K562 (cell line): ENCODE data around the gene TAF15. TPM values are rescaled to one million over a fixed set of nuclear protein-coding genes. Genes with fewer than 3 reads are reported as not detected.

Experiments
- FOXA1 ChIP-seq: fragments of 450-650 bp; IDR thresholded peaks from 2 replicates; pipeline ENCODE4 v1.6.1; 2016; ENCODE audit warnings: mild to moderate bottlenecking, borderline replicate concordance
- FOXK1 ChIP-seq: sonication (generic); formaldehyde crosslinking; IDR thresholded peaks from 2 replicates; pipeline ENCODE4 v1.8.0; 2022; ENCODE audit warnings: missing genetic modification reagents, mild to moderate bottlenecking, borderline replicate concordance
- LARP7 ChIP-seq: fragments of 450-650 bp; IDR thresholded peaks from 2 replicates; pipeline ENCODE4 v1.6.1; 2016
- MBD2 ChIP-seq: sonication (generic); IDR thresholded peaks from 2 replicates; pipeline ENCODE4 v1.6.1; 2016; ENCODE audit warnings: low read depth, borderline replicate concordance
- MCM5 ChIP-seq: fragments of 450-650 bp; IDR thresholded peaks from 2 replicates; pipeline ENCODE4 v1.6.1; 2016; ENCODE audit warnings: low read depth
- MYC ChIP-seq, 2 experiments: fragments of 250-450 bp in 1 of 2; sonication (Bioruptor Pico) in 1 of 2; IDR thresholded peaks; 2 replicates each; pipeline versions ENCODE4 v1.5.1 to v1.6.1; 2012 to 2021; ENCODE audit warnings: low read depth in 2 of 2, borderline replicate concordance in 1 of 2, improper control_type of control experiment in 1 of 2, low read length in 1 of 2, mild to moderate bottlenecking in 1 of 2, moderate library complexity in 1 of 2
- NCOA4 ChIP-seq: fragments of 450-650 bp; IDR thresholded peaks from 2 replicates; pipeline ENCODE4 v1.6.1; 2018; ENCODE audit warnings: mild to moderate bottlenecking; ENCODE audit not compliant: partially characterized antibody
- PHB ChIP-seq: fragments of 250-450 bp; sonication (Bioruptor Pico); IDR thresholded peaks from 2 replicates; pipeline ENCODE4 v1.5.0; 2021
- RBM14 ChIP-seq: fragments of 200-400 bp; formaldehyde crosslinking; IDR thresholded peaks from 2 replicates; pipeline ENCODE4 v1.6.1; 2018; ENCODE audit warnings: low read depth, mild to moderate bottlenecking, low read length, moderate library complexity, borderline replicate concordance; ENCODE audit not compliant: insufficient read depth
- SAFB2 ChIP-seq: fragments of 200-400 bp; formaldehyde crosslinking; IDR thresholded peaks from 2 replicates; pipeline ENCODE4 v1.6.1; 2018; ENCODE audit warnings: borderline replicate concordance, low read length, low read depth, moderate library complexity; ENCODE audit not compliant: severe bottlenecking
- SIRT6 ChIP-seq: IDR thresholded peaks from one replicate; pipeline ENCODE4 v1.6.1; 2012; ENCODE audit warnings: low read depth, mild to moderate bottlenecking, control low read depth, inconsistent platforms, low read length, moderate library complexity
- SREBF2 ChIP-seq: sonication (generic); formaldehyde crosslinking; IDR thresholded peaks from 2 replicates; pipeline ENCODE4 v1.4.0; 2020; ENCODE audit warnings: mild to moderate bottlenecking, missing genetic modification reagents
- TAL1 ChIP-seq: fragments of 450-650 bp; IDR thresholded peaks from 2 replicates; pipeline ENCODE4 v1.6.1; 2016; ENCODE audit warnings: mild to moderate bottlenecking
- TRIM24 ChIP-seq, 2 experiments: fragments of 450-650 bp; IDR thresholded peaks; 2 replicates each; pipeline ENCODE4 v1.6.1; 2016
- XRCC5 ChIP-seq: fragments of 200-400 bp; formaldehyde crosslinking; IDR thresholded peaks from 2 replicates; pipeline ENCODE4 v1.6.1; 2017; ENCODE audit warnings: low read depth, mild to moderate bottlenecking, low read length
- ZBED1 ChIP-seq: IDR thresholded peaks from 2 replicates; pipeline ENCODE4 v1.6.1; 2014
- ZFPM2 ChIP-seq: fragments of 250-450 bp; sonication (Bioruptor Pico); IDR thresholded peaks from 2 replicates; pipeline ENCODE4 v1.5.1; 2022; ENCODE audit warnings: mild to moderate bottlenecking
- ZNF12 ChIP-seq: sonication (generic); formaldehyde crosslinking; IDR thresholded peaks from 2 replicates; pipeline ENCODE4 v1.4.0; 2020; ENCODE audit warnings: mild to moderate bottlenecking, missing genetic modification reagents
- ZNF124 ChIP-seq: sonication (generic); formaldehyde crosslinking; IDR thresholded peaks from 2 replicates; pipeline ENCODE4 v1.8.1; 2022; ENCODE audit warnings: missing genetic modification reagents
- ZNF184 ChIP-seq: sonication (generic); formaldehyde crosslinking; IDR thresholded peaks from 2 replicates; pipeline ENCODE4 v1.5.0; 2020; ENCODE audit warnings: missing genetic modification reagents
- ZNF197 ChIP-seq: fragments of 200-800 bp; sonication (Bioruptor generic); IDR thresholded peaks from 2 replicates; pipeline ENCODE4 v1.6.1; 2016; ENCODE audit warnings: low read depth, missing genetic modification characterization, missing compliant biosample characterization
- ZNF707 ChIP-seq: fragments of 250-450 bp; sonication (Bioruptor Pico); conservative IDR thresholded peaks from 2 replicates; pipeline ENCODE4 v1.8.0; 2022; ENCODE audit warnings: inconsistent platforms, mild to moderate bottlenecking, moderate library complexity
- polyA plus RNA-seq, 8 experiments: library from polyadenylated mRNA; depleted of rRNA in 4 of 8; stranded (reverse) in 5 of 8; unstranded in 3 of 8; fragments of >200 nt; fragmentation: Nextera tagmentation in 2 of 8; fragmentation: Illumina TruSeq in 1 of 8; extraction: Ambion mirVana in 2 of 8; extraction: Trizol in 1 of 8; gene quantifications; 2 replicates each; pipeline versions ENCODE4 v1.2.1 to v1.2.3, GENCODE V29; 2011 to 2014; ENCODE audit warnings: inconsistent platforms in 1 of 8, missing spikeins in 1 of 8
- total RNA-seq, 7 experiments: library from RNA; depleted of rRNA in 6 of 7; stranded (reverse); fragments of >200 nt in 6 of 7; fragmentation: Illumina TruSeq in 2 of 7; extraction: Trizol in 2 of 7; gene quantifications; 2 replicates each; pipeline versions ENCODE4 v1.2.1 to v1.2.3, GENCODE V29; 2011 to 2021; ENCODE audit warnings: low replicate concordance in 1 of 7
- TF ChIP-seq, protein P1 (sequence below): fragments of 450-650 bp; IDR thresholded peaks from 2 replicates; pipeline ENCODE4 v1.6.1; 2016; ENCODE audit warnings: missing biosample characterization, missing genetic modification characterization
- TF ChIP-seq, protein P2 (sequence below): fragments of 450-650 bp; IDR thresholded peaks from one replicate; pipeline ENCODE4 v1.6.1; 2018; ENCODE audit warnings: mild to moderate bottlenecking, moderate library complexity; ENCODE audit not compliant: partially characterized antibody
- TF ChIP-seq, protein P3 (sequence below): sonication (generic); formaldehyde crosslinking; IDR thresholded peaks from 2 replicates; pipeline ENCODE4 v1.8.0; 2022; ENCODE audit warnings: missing genetic modification reagents, mild to moderate bottlenecking, borderline replicate concordance

Gene TAF15
- total and polyA plus RNA-seq, 9 of the 15 experiments (the other 6 are each of a cell fraction or from before 2014, with no cell fraction given), result 4.1 to 272 (median 56.8) TPM

DNA sequence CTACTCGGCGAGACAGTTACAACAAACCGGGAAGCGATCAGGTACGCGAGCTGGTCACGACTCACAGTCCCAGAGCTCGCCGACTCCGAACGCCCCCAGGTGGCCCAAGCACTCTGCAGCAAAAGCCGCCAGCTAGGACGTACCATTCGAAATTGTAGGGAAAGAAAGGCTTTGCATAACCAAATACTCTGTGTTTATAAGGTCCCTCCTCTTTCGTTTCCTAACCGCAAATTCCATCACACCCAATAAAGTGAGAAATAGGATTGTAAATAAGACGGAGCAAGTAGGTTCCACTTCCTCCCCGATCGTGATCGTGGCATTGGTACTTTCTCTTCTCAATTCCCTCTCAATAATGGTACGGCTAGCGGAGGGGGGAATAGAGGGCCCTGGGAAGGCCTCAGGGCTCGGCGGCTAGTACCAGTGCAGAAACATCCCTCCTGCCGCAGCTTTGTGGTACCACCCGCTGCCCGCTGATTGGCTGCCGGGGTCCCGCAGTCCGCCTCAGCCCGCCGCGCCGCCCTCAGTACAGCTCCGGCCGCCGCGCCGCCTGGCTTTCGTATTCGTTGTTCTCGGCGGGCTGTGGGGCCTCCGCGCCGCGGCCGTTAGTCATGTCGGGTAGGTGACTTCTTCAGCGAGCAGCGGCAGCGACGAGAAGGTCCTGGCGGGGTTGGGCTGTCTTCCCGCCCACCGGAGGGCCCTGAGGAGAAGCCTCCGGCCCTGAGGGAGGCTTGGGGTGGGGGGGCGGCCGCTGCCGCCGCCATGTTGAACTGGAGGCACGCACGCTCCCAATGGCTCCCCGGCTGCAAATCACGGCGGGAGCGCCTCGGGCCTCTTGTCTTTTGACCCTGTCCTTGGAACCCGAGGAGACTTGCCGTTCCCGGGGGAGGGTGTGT lies at the start of gene TAF15 (continued):
- TF ChIP-seq ZBED1 (peak; percentile 31; the same call in 1 of the 2 replicates), ZFPM2 (no peak), TRIM24 (IDR thresholded peaks at IDR 0.05) (no peak), ZNF124 (no peak), TAL1 (no peak), SIRT6 (no peak), ZNF707 (CRISPR knock-in tag) (no peak), ZNF184 (no peak), XRCC5 (peak; percentile 82; the same call in 1 of the 2 replicates), FOXK1 (no peak), SAFB2 (no peak), MBD2 (peak; percentile 99), SREBF2 (CRISPR knock-in tag) (no peak), MCM5 (no peak), ZNF197 (CRISPR knock-in tag) (no peak), PHB (CRISPR knock-in tag) (0 out of 2 replicates have a peak, but pooled peaks have one; percentile 57), LARP7 (no peak), MYC (IDR thresholded peaks at IDR 0.05; ENCODE audit: low read depth, low read length) (peak; percentile 77), MYC (CRISPR knock-in tag; IDR thresholded peaks at IDR 0.05; ENCODE audit: borderline replicate concordance, low read depth) (no peak; the same call in 1 of the 2 replicates), FOXA1 (no peak), NCOA4 (no peak), ZNF12 (CRISPR knock-in tag) (no peak), RBM14 (no peak)
- TF ChIP-seq, protein P1, sequence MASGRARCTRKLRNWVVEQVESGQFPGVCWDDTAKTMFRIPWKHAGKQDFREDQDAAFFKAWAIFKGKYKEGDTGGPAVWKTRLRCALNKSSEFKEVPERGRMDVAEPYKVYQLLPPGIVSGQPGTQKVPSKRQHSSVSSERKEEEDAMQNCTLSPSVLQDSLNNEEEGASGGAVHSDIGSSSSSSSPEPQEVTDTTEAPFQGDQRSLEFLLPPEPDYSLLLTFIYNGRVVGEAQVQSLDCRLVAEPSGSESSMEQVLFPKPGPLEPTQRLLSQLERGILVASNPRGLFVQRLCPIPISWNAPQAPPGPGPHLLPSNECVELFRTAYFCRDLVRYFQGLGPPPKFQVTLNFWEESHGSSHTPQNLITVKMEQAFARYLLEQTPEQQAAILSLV (tag), result no peak
- TF ChIP-seq, protein P2, sequence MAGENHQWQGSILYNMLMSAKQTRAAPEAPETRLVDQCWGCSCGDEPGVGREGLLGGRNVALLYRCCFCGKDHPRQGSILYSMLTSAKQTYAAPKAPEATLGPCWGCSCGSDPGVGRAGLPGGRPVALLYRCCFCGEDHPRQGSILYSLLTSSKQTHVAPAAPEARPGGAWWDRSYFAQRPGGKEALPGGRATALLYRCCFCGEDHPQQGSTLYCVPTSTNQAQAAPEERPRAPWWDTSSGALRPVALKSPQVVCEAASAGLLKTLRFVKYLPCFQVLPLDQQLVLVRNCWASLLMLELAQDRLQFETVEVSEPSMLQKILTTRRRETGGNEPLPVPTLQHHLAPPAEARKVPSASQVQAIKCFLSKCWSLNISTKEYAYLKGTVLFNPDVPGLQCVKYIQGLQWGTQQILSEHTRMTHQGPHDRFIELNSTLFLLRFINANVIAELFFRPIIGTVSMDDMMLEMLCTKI, result no peak
- TF ChIP-seq, protein P3, sequence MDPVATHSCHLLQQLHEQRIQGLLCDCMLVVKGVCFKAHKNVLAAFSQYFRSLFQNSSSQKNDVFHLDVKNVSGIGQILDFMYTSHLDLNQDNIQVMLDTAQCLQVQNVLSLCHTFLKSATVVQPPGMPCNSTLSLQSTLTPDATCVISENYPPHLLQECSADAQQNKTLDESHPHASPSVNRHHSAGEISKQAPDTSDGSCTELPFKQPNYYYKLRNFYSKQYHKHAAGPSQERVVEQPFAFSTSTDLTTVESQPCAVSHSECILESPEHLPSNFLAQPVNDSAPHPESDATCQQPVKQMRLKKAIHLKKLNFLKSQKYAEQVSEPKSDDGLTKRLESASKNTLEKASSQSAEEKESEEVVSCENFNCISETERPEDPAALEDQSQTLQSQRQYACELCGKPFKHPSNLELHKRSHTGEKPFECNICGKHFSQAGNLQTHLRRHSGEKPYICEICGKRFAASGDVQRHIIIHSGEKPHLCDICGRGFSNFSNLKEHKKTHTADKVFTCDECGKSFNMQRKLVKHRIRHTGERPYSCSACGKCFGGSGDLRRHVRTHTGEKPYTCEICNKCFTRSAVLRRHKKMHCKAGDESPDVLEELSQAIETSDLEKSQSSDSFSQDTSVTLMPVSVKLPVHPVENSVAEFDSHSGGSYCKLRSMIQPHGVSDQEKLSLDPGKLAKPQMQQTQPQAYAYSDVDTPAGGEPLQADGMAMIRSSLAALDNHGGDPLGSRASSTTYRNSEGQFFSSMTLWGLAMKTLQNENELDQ, result no peak
